ENCODE measurements around the gene KCNAB1.
"Not testable (repeated sequence)": the region's sequence is repeated elsewhere in the genome, so short reads cannot be mapped to it uniquely, and the experiment has no call there.

The KCNAB1 gene

GRCh38 chr3:156559321-156559720 is 438.9 kb downstream of the KCNAB1 start:
- POLR2A ChIA-PET, result no interaction called here
- TF ChIP-seq ZNF384 (IDR thresholded peaks at IDR 0.05), result no peak
- TF ChIP-seq FOXK2 (IDR thresholded peaks at IDR 0.05), result no peak
- no peak for TF ChIP-seq HDGF (IDR thresholded peaks at IDR 0.05; ENCODE audit: borderline replicate concordance)
- TF ChIP-seq L3MBTL2 (conservative IDR thresholded peaks at IDR 0.05), result no peak
- TF ChIP-seq SP1 (IDR thresholded peaks at IDR 0.05), result no peak
- no peak for TF ChIP-seq FOXA1 (IDR thresholded peaks at IDR 0.05)
- no peak for TF ChIP-seq LEF1 (IDR thresholded peaks at IDR 0.05; ENCODE audit: borderline replicate concordance)
- TF ChIP-seq BHLHE40 (IDR thresholded peaks at IDR 0.05; ENCODE audit: borderline replicate concordance), result no peak
- no peak for TF ChIP-seq PKNOX1 (IDR thresholded peaks at IDR 0.05)
- no peak for TF ChIP-seq FOXM1 (IDR thresholded peaks at IDR 0.05; ENCODE audit: borderline replicate concordance)
- no peak for TF ChIP-seq CTBP1 (IDR thresholded peaks at IDR 0.05; ENCODE audit: borderline replicate concordance)
- TF ChIP-seq SUZ12 (IDR thresholded peaks at IDR 0.05), result no peak
- no peak for TF ChIP-seq TARDBP (IDR thresholded peaks at IDR 0.05)
- no peak for DNase-seq (ENCODE audit: extremely low spot score)
- CTCF ChIA-PET, result interaction anchor here (0.6 to 0.7 kb wide), 2 partner anchors 120 to 519 kb away, joined by 3 to 4 read pairs; no protein-coding TSS in a partner anchor

GRCh38 chr3:156561533-156561932 is 441.2 kb downstream of the KCNAB1 start:
- CTCF ChIA-PET, result no interaction called here
- TF ChIP-seq ZNF384 (IDR thresholded peaks at IDR 0.05), result no peak
- POLR2A ChIA-PET, result no interaction called here
- no peak for DNase-seq (ENCODE audit: extremely low spot score)

GRCh38 chr3:156562486-156562885 is 442.1 kb downstream of the KCNAB1 start:
- POLR2A ChIA-PET; DNase-seq (ENCODE audit: extremely low spot score); CTCF ChIA-PET: not testable (repeated sequence)

- ChIA-PET POLR2A (interaction anchor here (1.2 kb wide), 1 partner anchor 9 kb away, joined by 3 read pairs; the partner anchor contains the start of gene SSR3), CTCF (interaction anchor here (0.6 kb wide), 1 partner anchor 415 kb away, joined by 3 read pairs; no protein-coding TSS in a partner anchor)
- no peak for TF ChIP-seq ELF4 (IDR thresholded peaks at IDR 0.05)
- TF ChIP-seq LEF1 (IDR thresholded peaks at IDR 0.05; ENCODE audit: borderline replicate concordance), result no peak
- no peak for TF ChIP-seq ZNF384 (IDR thresholded peaks at IDR 0.05)
- no peak for TF ChIP-seq FOXM1 (IDR thresholded peaks at IDR 0.05; ENCODE audit: borderline replicate concordance)
- TF ChIP-seq CTBP1 (IDR thresholded peaks at IDR 0.05; ENCODE audit: borderline replicate concordance), result no peak
- no peak for TF ChIP-seq FOXA1 (IDR thresholded peaks at IDR 0.05)
- no peak for TF ChIP-seq L3MBTL2 (conservative IDR thresholded peaks at IDR 0.05)
- DNase-seq (ENCODE audit: extremely low spot score), result no peak
Measured at GRCh38 chr3:156563900-156564682, 443.7 kb downstream of the KCNAB1 start.

- POLR2A ChIA-PET, result interaction anchor here (1.0 kb wide), 1 partner anchor 14 kb away, joined by 3 read pairs; the partner anchor contains the start of gene SSR3
- CTCF ChIA-PET; DNase-seq (ENCODE audit: extremely low spot score): not testable (repeated sequence)
Measured at GRCh38 chr3:156569016-156569415, 448.6 kb downstream of the KCNAB1 start.

- POLR2A ChIA-PET; CTCF ChIA-PET; DNase-seq (ENCODE audit: extremely low spot score): not testable (repeated sequence)
Measured at GRCh38 chr3:156569881-156570280, 449.5 kb downstream of the KCNAB1 start.

GRCh38 chr3:156575641-156576040 is 455.3 kb downstream of the KCNAB1 start:
- no peak for DNase-seq (ENCODE audit: extremely low spot score)
- POLR2A ChIA-PET, result no interaction called here
- CTCF ChIA-PET, result no interaction called here
- TF ChIP-seq CTBP1 (IDR thresholded peaks at IDR 0.05; ENCODE audit: borderline replicate concordance) (no peak), ELF4 (IDR thresholded peaks at IDR 0.05) (no peak), BHLHE40 (IDR thresholded peaks at IDR 0.05; ENCODE audit: borderline replicate concordance) (no peak)

- ChIA-PET CTCF (no interaction called here), POLR2A (no interaction called here)
- TF ChIP-seq FOXM1 (IDR thresholded peaks at IDR 0.05; ENCODE audit: borderline replicate concordance) (no peak), SP1 (IDR thresholded peaks at IDR 0.05) (no peak), LEF1 (IDR thresholded peaks at IDR 0.05; ENCODE audit: borderline replicate concordance) (no peak), ARNT (IDR thresholded peaks at IDR 0.05) (no peak), FOXA1 (IDR thresholded peaks at IDR 0.05) (no peak), PKNOX1 (IDR thresholded peaks at IDR 0.05) (no peak), TARDBP (IDR thresholded peaks at IDR 0.05) (no peak), HDGF (IDR thresholded peaks at IDR 0.05; ENCODE audit: borderline replicate concordance) (no peak), ZNF384 (IDR thresholded peaks at IDR 0.05) (no peak)
- no peak for DNase-seq (ENCODE audit: extremely low spot score)
Measured at GRCh38 chr3:156576051-156576450, 455.7 kb downstream of the KCNAB1 start.

All from HEK293T (cell line).